Measurements from ENCODE around the gene ZIC1. TPM values are rescaled to one million over a fixed set of nuclear protein-coding genes. Genes with fewer than 3 reads are reported as not detected.

Gene ZIC1
- total RNA-seq, 2 donors from 2014 or later = 0.19 TPM; not detected in 1

- no peak for DNase-seq
- no peak overlapping the region for H3K27ac ChIP-seq
- no peak overlapping the region for H3K4me3 ChIP-seq
- no peaks in the 10 kb centered on the region for H3K9me3 ChIP-seq
- peaks cover 13% of the 10 kb centered on the region for H3K27me3 ChIP-seq
- no peaks in the 10 kb centered on the region for H3K4me1 ChIP-seq
- intact Hi-C loops (cut with DNase I) = no loop called here
- H3K9ac ChIP-seq (ENCODE audit: low read depth in 2 of 2, low read length in 2 of 2) = no peak overlapping the region
- no peak for TF ChIP-seq CTCF (IDR thresholded peaks at IDR 0.05)
- no peaks in the 10 kb centered on the region for H3K36me3 ChIP-seq
Measured at GRCh38 chr3:147428754-147429153, 19.6 kb downstream of the ZIC1 start.

GRCh38 chr3:147431751-147432150 is 22.6 kb downstream of the ZIC1 start:
- no peaks in the 10 kb centered on the region for H3K36me3 ChIP-seq
- no peaks in the 10 kb centered on the region for H3K4me1 ChIP-seq
- no peak for DNase-seq
- H3K27me3 ChIP-seq = no peaks in the 10 kb centered on the region
- no peak overlapping the region for H3K4me3 ChIP-seq
- H3K27ac ChIP-seq = no peak overlapping the region
- intact Hi-C loops (cut with DNase I) = no loop called here
- no peak overlapping the region for H3K9ac ChIP-seq (ENCODE audit: low read depth in 2 of 2, low read length in 2 of 2)
- TF ChIP-seq CTCF (IDR thresholded peaks at IDR 0.05) = no peak
- H3K9me3 ChIP-seq = no peaks in the 10 kb centered on the region

- no peak for DNase-seq
- H3K4me1 ChIP-seq = no peaks in the 10 kb centered on the region
- intact Hi-C loops (cut with DNase I) = no loop called here
- H3K27ac ChIP-seq = no peak overlapping the region
- no peak overlapping the region for H3K4me3 ChIP-seq
- H3K9ac ChIP-seq (ENCODE audit: low read depth in 2 of 2, low read length in 2 of 2) = no peak overlapping the region
- no peaks in the 10 kb centered on the region for H3K36me3 ChIP-seq
- no peaks in the 10 kb centered on the region for H3K9me3 ChIP-seq
- no peak for TF ChIP-seq CTCF (IDR thresholded peaks at IDR 0.05)
- H3K27me3 ChIP-seq = no peaks in the 10 kb centered on the region
Measured at GRCh38 chr3:147447224-147447623, 38.1 kb downstream of the ZIC1 start.

- no peak overlapping the region for H3K4me3 ChIP-seq
- no peaks in the 10 kb centered on the region for H3K27me3 ChIP-seq
- H3K4me1 ChIP-seq = no peaks in the 10 kb centered on the region
- H3K9me3 ChIP-seq = no peaks in the 10 kb centered on the region
- DNase-seq = no peak
- H3K27ac ChIP-seq = no peak overlapping the region
- TF ChIP-seq CTCF (IDR thresholded peaks at IDR 0.05) = no peak
- intact Hi-C loops (cut with DNase I) = no loop called here
- no peaks in the 10 kb centered on the region for H3K36me3 ChIP-seq
- no peak overlapping the region for H3K9ac ChIP-seq (ENCODE audit: low read depth in 2 of 2, low read length in 2 of 2)
Measured at GRCh38 chr3:147449669-147450068, 40.5 kb downstream of the ZIC1 start.

GRCh38 chr3:147458995-147459704 is 50.0 kb downstream of the ZIC1 start:
- no peak for TF ChIP-seq CTCF (IDR thresholded peaks at IDR 0.05)
- H3K9ac ChIP-seq (ENCODE audit: low read depth in 2 of 2, low read length in 2 of 2) = no peak overlapping the region
- H3K27me3 ChIP-seq = no peaks in the 10 kb centered on the region
- H3K27ac ChIP-seq = no peak overlapping the region
- H3K9me3 ChIP-seq = no peaks in the 10 kb centered on the region
- H3K4me3 ChIP-seq = no peak overlapping the region
- no peak for DNase-seq
- H3K4me1 ChIP-seq = no peaks in the 10 kb centered on the region
- intact Hi-C loops (cut with DNase I) = no loop called here
- H3K36me3 ChIP-seq = no peaks in the 10 kb centered on the region

Data from colonic mucosa (tissue), 4 donors.